ENCODE measurements around the gene NR1H4. TPM values are rescaled to one million over a fixed set of nuclear protein-coding genes. Genes with fewer than 3 reads are reported as not detected.

NR1H4 gene
- total and polyA plus RNA-seq, 4 experiments from 2014 or later, result not detected

- peaks cover 4 to 7% of the 10 kb centered on the region in 2 donors for H3K27me3 Mint-ChIP-seq
- POLR2A ChIA-PET (ENCODE audit: partially characterized antibody), result no interaction called here
- Histone ChIP-seq H3K4me1 (ENCODE audit: insufficient read depth, low read length) (no peaks in the 10 kb centered on the region), H3K9me3 (ENCODE audit: control insufficient read depth in 1 of 2, low read length in 2 of 2) (no peaks in the 10 kb centered on the region), H3K4me3 (ENCODE audit: low read length in 2 of 2) (no peak overlapping the region), H3K27ac (ENCODE audit: low read depth, low read length) (no peak overlapping the region), H3K27me3 (ENCODE audit: insufficient read depth, low read length) (no peaks in the 10 kb centered on the region), H3K36me3 (ENCODE audit: insufficient read depth, low read length) (no peaks in the 10 kb centered on the region)
- intact Hi-C loops (cut with micrococcal nuclease), result no loop called here
- no peak overlapping the region for H3K27ac Mint-ChIP-seq
- H3K4me1 Mint-ChIP-seq, result no peaks in the 10 kb centered on the region
- no peaks in the 10 kb centered on the region for H3K36me3 Mint-ChIP-seq
- CTCF ChIA-PET (ENCODE audit: partially characterized antibody), result no interaction called here
- no peak overlapping the region for H3K4me3 Mint-ChIP-seq
- no peak for DNase-seq
- H3K9me3 Mint-ChIP-seq, result peaks cover 0 to 2% (median 0%) of the 10 kb centered on the region in 8 donors
Measured at GRCh38 chr12:100468126-100468525, 5.5 kb upstream of the NR1H4 start.

GRCh38 chr12:100472325-100472724 lies 1.3 kb upstream of the NR1H4 start:
- Mint-ChIP-seq H3K36me3 (no peaks in the 10 kb centered on the region), H3K27ac (no peak overlapping the region), H3K4me3 (no peak overlapping the region), H3K4me1 (no peaks in the 10 kb centered on the region), H3K27me3 (peaks cover 4 to 13% of the 10 kb centered on the region in 2 donors), H3K9me3 (peaks cover 0 to 4% (median 0%) of the 10 kb centered on the region in 8 donors)
- Histone ChIP-seq H3K27me3 (ENCODE audit: insufficient read depth, low read length) (no peaks in the 10 kb centered on the region), H3K4me3 (ENCODE audit: low read length in 2 of 2) (no peak overlapping the region), H3K4me1 (ENCODE audit: insufficient read depth, low read length) (no peaks in the 10 kb centered on the region), H3K9me3 (ENCODE audit: control insufficient read depth in 1 of 2, low read length in 2 of 2) (no peaks in the 10 kb centered on the region), H3K27ac (ENCODE audit: low read depth, low read length) (no peak overlapping the region), H3K36me3 (ENCODE audit: insufficient read depth, low read length) (no peaks in the 10 kb centered on the region)
- intact Hi-C loops (cut with micrococcal nuclease), result no loop called here
- CTCF ChIA-PET (ENCODE audit: partially characterized antibody), result no interaction called here
- POLR2A ChIA-PET (ENCODE audit: partially characterized antibody), result no interaction called here
- DNase-seq, result no peak

GRCh38 chr12:100473050-100473715 lies 483 bp upstream of the NR1H4 start:
- no peaks in the 10 kb centered on the region for H3K36me3 Mint-ChIP-seq
- peaks cover 1 to 13% of the 10 kb centered on the region in 2 donors for H3K27me3 Mint-ChIP-seq
- DNase-seq, result no peak
- H3K9me3 ChIP-seq (ENCODE audit: control insufficient read depth in 1 of 2, low read length in 2 of 2), result no peaks in the 10 kb centered on the region
- H3K4me3 ChIP-seq (ENCODE audit: low read length in 2 of 2), result no peak overlapping the region
- peaks cover 0 to 4% (median 0%) of the 10 kb centered on the region in 8 donors for H3K9me3 Mint-ChIP-seq
- no peak overlapping the region for H3K27ac ChIP-seq (ENCODE audit: low read depth, low read length)
- H3K4me1 Mint-ChIP-seq, result no peaks in the 10 kb centered on the region
- intact Hi-C loops (cut with micrococcal nuclease), result no loop called here
- H3K4me1 ChIP-seq (ENCODE audit: insufficient read depth, low read length), result no peaks in the 10 kb centered on the region
- H3K36me3 ChIP-seq (ENCODE audit: insufficient read depth, low read length), result no peaks in the 10 kb centered on the region
- CTCF ChIA-PET (ENCODE audit: partially characterized antibody), result no interaction called here
- no peak overlapping the region for H3K4me3 Mint-ChIP-seq
- H3K27me3 ChIP-seq (ENCODE audit: insufficient read depth, low read length), result no peaks in the 10 kb centered on the region
- POLR2A ChIA-PET (ENCODE audit: partially characterized antibody), result no interaction called here
- no peak overlapping the region for H3K27ac Mint-ChIP-seq

GRCh38 chr12:100474617-100475016 lies 951 bp downstream of the NR1H4 start:
- no peak overlapping the region for H3K4me3 ChIP-seq (ENCODE audit: low read length in 2 of 2)
- Mint-ChIP-seq H3K4me3 (no peak overlapping the region), H3K27me3 (peaks cover 0 to 12% of the 10 kb centered on the region in 2 donors), H3K36me3 (no peaks in the 10 kb centered on the region), H3K4me1 (no peaks in the 10 kb centered on the region), H3K27ac (no peak overlapping the region), H3K9me3 (peaks cover 0 to 4% (median 0%) of the 10 kb centered on the region in 8 donors)
- H3K27ac ChIP-seq (ENCODE audit: low read depth, low read length), result no peak overlapping the region
- H3K36me3 ChIP-seq (ENCODE audit: insufficient read depth, low read length), result no peaks in the 10 kb centered on the region
- no peak for DNase-seq
- ChIA-PET CTCF (ENCODE audit: partially characterized antibody) (no interaction called here), POLR2A (ENCODE audit: partially characterized antibody) (no interaction called here)
- H3K27me3 ChIP-seq (ENCODE audit: insufficient read depth, low read length), result no peaks in the 10 kb centered on the region
- intact Hi-C loops (cut with micrococcal nuclease), result no loop called here
- H3K4me1 ChIP-seq (ENCODE audit: insufficient read depth, low read length), result no peaks in the 10 kb centered on the region
- no peaks in the 10 kb centered on the region for H3K9me3 ChIP-seq (ENCODE audit: control insufficient read depth in 1 of 2, low read length in 2 of 2)

- CTCF ChIA-PET (ENCODE audit: partially characterized antibody), result no interaction called here
- H3K4me1 Mint-ChIP-seq, result no peaks in the 10 kb centered on the region
- no peak overlapping the region for H3K4me3 Mint-ChIP-seq
- H3K9me3 Mint-ChIP-seq, result peaks cover 0 to 4% (median 0%) of the 10 kb centered on the region in 8 donors
- intact Hi-C loops (cut with micrococcal nuclease), result no loop called here
- DNase-seq, result no peak
- H3K36me3 Mint-ChIP-seq, result no peaks in the 10 kb centered on the region
- Histone ChIP-seq H3K36me3 (ENCODE audit: insufficient read depth, low read length) (no peaks in the 10 kb centered on the region), H3K9me3 (ENCODE audit: control insufficient read depth in 1 of 2, low read length in 2 of 2) (no peaks in the 10 kb centered on the region), H3K27me3 (ENCODE audit: insufficient read depth, low read length) (no peaks in the 10 kb centered on the region), H3K27ac (ENCODE audit: low read depth, low read length) (no peak overlapping the region), H3K4me1 (ENCODE audit: insufficient read depth, low read length) (no peaks in the 10 kb centered on the region), H3K4me3 (ENCODE audit: low read length in 2 of 2) (no peak overlapping the region)
- H3K27me3 Mint-ChIP-seq, result peaks cover under 1 to 7% of the 10 kb centered on the region in 2 donors
- POLR2A ChIA-PET (ENCODE audit: partially characterized antibody), result no interaction called here
- no peak overlapping the region for H3K27ac Mint-ChIP-seq
Measured at GRCh38 chr12:100476013-100476751, 2.5 kb downstream of the NR1H4 start.

- H3K4me3 ChIP-seq (ENCODE audit: low read length in 2 of 2), result no peak overlapping the region
- no peaks in the 10 kb centered on the region for H3K4me1 ChIP-seq (ENCODE audit: insufficient read depth, low read length)
- no peak overlapping the region for H3K27ac ChIP-seq (ENCODE audit: low read depth, low read length)
- no peaks in the 10 kb centered on the region for H3K27me3 ChIP-seq (ENCODE audit: insufficient read depth, low read length)
- intact Hi-C loops (cut with micrococcal nuclease), result no loop called here
- DNase-seq, result no peak
- Mint-ChIP-seq H3K36me3 (no peaks in the 10 kb centered on the region), H3K9me3 (peaks cover 0 to 2% (median 0%) of the 10 kb centered on the region in 8 donors), H3K4me3 (no peak overlapping the region), H3K27ac (no peak overlapping the region), H3K4me1 (no peaks in the 10 kb centered on the region), H3K27me3 (peaks cover 1 to 5% of the 10 kb centered on the region in 2 donors)
- CTCF ChIA-PET (ENCODE audit: partially characterized antibody), result no interaction called here
- no peaks in the 10 kb centered on the region for H3K9me3 ChIP-seq (ENCODE audit: control insufficient read depth in 1 of 2, low read length in 2 of 2)
- no peaks in the 10 kb centered on the region for H3K36me3 ChIP-seq (ENCODE audit: insufficient read depth, low read length)
- POLR2A ChIA-PET (ENCODE audit: partially characterized antibody), result no interaction called here
Measured at GRCh38 chr12:100481021-100481420, 7.4 kb downstream of the NR1H4 start.

GRCh38 chr12:100484183-100484886 lies 10.7 kb downstream of the NR1H4 start:
- intact Hi-C loops (cut with micrococcal nuclease), result no loop called here
- H3K27ac Mint-ChIP-seq, result no peak overlapping the region
- ChIA-PET POLR2A (ENCODE audit: partially characterized antibody) (no interaction called here), CTCF (ENCODE audit: partially characterized antibody) (no interaction called here)
- Histone ChIP-seq H3K4me3 (ENCODE audit: low read length in 2 of 2) (no peak overlapping the region), H3K27me3 (ENCODE audit: insufficient read depth, low read length) (no peaks in the 10 kb centered on the region), H3K27ac (ENCODE audit: low read depth, low read length) (no peak overlapping the region), H3K9me3 (ENCODE audit: control insufficient read depth in 1 of 2, low read length in 2 of 2) (no peaks in the 10 kb centered on the region), H3K36me3 (ENCODE audit: insufficient read depth, low read length) (no peaks in the 10 kb centered on the region), H3K4me1 (ENCODE audit: insufficient read depth, low read length) (no peaks in the 10 kb centered on the region)
- H3K27me3 Mint-ChIP-seq, result peaks cover 2 to 3% of the 10 kb centered on the region in 2 donors
- H3K36me3 Mint-ChIP-seq, result no peaks in the 10 kb centered on the region
- DNase-seq, result no peak
- H3K4me1 Mint-ChIP-seq, result no peaks in the 10 kb centered on the region
- no peaks in the 10 kb centered on the region for H3K9me3 Mint-ChIP-seq
- no peak overlapping the region for H3K4me3 Mint-ChIP-seq

Data from CD4-positive, alpha-beta memory T cell (primary cell).